Body of pancreas (tissue), 4 donors: Measurements from ENCODE around the gene PRPSAP2.

Experiments used
- CTCF ChIP-seq, 7 experiments: fragments of 450-650 bp in 4 of 7; fragments of 200-600 bp in 3 of 7; sonication (generic) in 3 of 7; IDR thresholded peaks; one replicate each; pipeline ENCODE4 v1.5.1; 2016 to 2019; ENCODE audit warnings: antibody characterized with exemption in 7 of 7
- POLR2A ChIP-seq, 3 donors: fragments of 450-650 bp; IDR thresholded peaks; one replicate each; pipeline ENCODE4 v1.6.1; 2016; ENCODE audit warnings: antibody characterized with exemption in 3 of 3, mild to moderate bottlenecking in 2 of 3

- TF ChIP-seq CTCF (IDR thresholded peaks at IDR 0.05) (no peak), POLR2A (IDR thresholded peaks at IDR 0.05) (no peak)
These were observed 93.3 kb downstream of the PRPSAP2 start for GRCh38 chr17:18950944-18951905.
